ENCODE data around the gene SPEG.

The SPEG gene

GRCh38 chr2:219477179-219477578 is 42.5 kb downstream of the SPEG start:
- peaks cover 7% of the 10 kb centered on the region; the same call in 1 of the 2 replicates for H3K36me3 ChIP-seq (ENCODE audit: insufficient read depth, low read depth, low read length)
- H3K4me3 ChIP-seq (ENCODE audit: low read length): peak overlapping the region; percentile 72; the same call in 1 of the 2 replicates
- H3K9me3 ChIP-seq (ENCODE audit: insufficient read depth, low read depth, low read length): no peaks in the 10 kb centered on the region
- H3K27me3 ChIP-seq (ENCODE audit: insufficient read depth, low read length): peaks cover 10% of the 10 kb centered on the region
- peaks cover 4% of the 10 kb centered on the region; the same call in 1 of the 2 replicates for H3K4me1 ChIP-seq (ENCODE audit: insufficient read depth, low read length)
- no peak overlapping the region for H3K9ac ChIP-seq (ENCODE audit: low read depth, low read length)
- no peak overlapping the region for H3K27ac ChIP-seq (ENCODE audit: low read length)

- Histone ChIP-seq H3K4me3 (ENCODE audit: low read length) (no peak overlapping the region), H3K9me3 (ENCODE audit: insufficient read depth, low read depth, low read length) (no peaks in the 10 kb centered on the region), H3K4me1 (ENCODE audit: insufficient read depth, low read length) (peaks cover 4% of the 10 kb centered on the region; the same call in 1 of the 2 replicates), H3K36me3 (ENCODE audit: insufficient read depth, low read depth, low read length) (peaks cover 7% of the 10 kb centered on the region; the same call in 1 of the 2 replicates), H3K9ac (ENCODE audit: low read depth, low read length) (no peak overlapping the region), H3K27me3 (ENCODE audit: insufficient read depth, low read length) (peaks cover 16% of the 10 kb centered on the region), H3K27ac (ENCODE audit: low read length) (no peak overlapping the region)
Measured at GRCh38 chr2:219477815-219478214, 43.2 kb downstream of the SPEG start.

- Histone ChIP-seq H3K9ac (ENCODE audit: low read depth, low read length) (no peak overlapping the region), H3K27ac (ENCODE audit: low read length) (no peak overlapping the region), H3K27me3 (ENCODE audit: insufficient read depth, low read length) (peaks cover 27% of the 10 kb centered on the region), H3K9me3 (ENCODE audit: insufficient read depth, low read depth, low read length) (no peaks in the 10 kb centered on the region), H3K36me3 (ENCODE audit: insufficient read depth, low read depth, low read length) (peaks cover 7% of the 10 kb centered on the region; the same call in 1 of the 2 replicates), H3K4me1 (ENCODE audit: insufficient read depth, low read length) (peaks cover 4% of the 10 kb centered on the region; the same call in 1 of the 2 replicates), H3K4me3 (ENCODE audit: low read length) (no peak overlapping the region)
Measured at GRCh38 chr2:219478916-219479315, 44.3 kb downstream of the SPEG start.

GRCh38 chr2:219480004-219480403 is 45.4 kb downstream of the SPEG start:
- no peaks in the 10 kb centered on the region for H3K9me3 ChIP-seq (ENCODE audit: insufficient read depth, low read depth, low read length)
- H3K27ac ChIP-seq (ENCODE audit: low read length): no peak overlapping the region
- no peak overlapping the region for H3K4me3 ChIP-seq (ENCODE audit: low read length)
- H3K4me1 ChIP-seq (ENCODE audit: insufficient read depth, low read length): peaks cover 4% of the 10 kb centered on the region; the same call in 1 of the 2 replicates
- peaks cover 7% of the 10 kb centered on the region; the same call in 1 of the 2 replicates for H3K36me3 ChIP-seq (ENCODE audit: insufficient read depth, low read depth, low read length)
- no peak overlapping the region for H3K9ac ChIP-seq (ENCODE audit: low read depth, low read length)
- H3K27me3 ChIP-seq (ENCODE audit: insufficient read depth, low read length): peaks cover 38% of the 10 kb centered on the region

- no peak overlapping the region for H3K27ac ChIP-seq (ENCODE audit: low read length)
- H3K36me3 ChIP-seq (ENCODE audit: insufficient read depth, low read depth, low read length): peaks cover 7% of the 10 kb centered on the region; the same call in 1 of the 2 replicates
- no peaks in the 10 kb centered on the region for H3K9me3 ChIP-seq (ENCODE audit: insufficient read depth, low read depth, low read length)
- no peak overlapping the region for H3K4me3 ChIP-seq (ENCODE audit: low read length)
- H3K27me3 ChIP-seq (ENCODE audit: insufficient read depth, low read length): peaks cover 67% of the 10 kb centered on the region
- H3K9ac ChIP-seq (ENCODE audit: low read depth, low read length): no peak overlapping the region
- H3K4me1 ChIP-seq (ENCODE audit: insufficient read depth, low read length): peaks cover 16% of the 10 kb centered on the region
Measured at GRCh38 chr2:219482674-219483405, 48.2 kb downstream of the SPEG start.

GRCh38 chr2:219483451-219484342 is 49.1 kb downstream of the SPEG start:
- Histone ChIP-seq H3K4me3 (ENCODE audit: low read length) (peak overlapping the region; percentile 50; the same call in 1 of the 2 replicates), H3K4me1 (ENCODE audit: insufficient read depth, low read length) (peaks cover 16% of the 10 kb centered on the region), H3K9ac (ENCODE audit: low read depth, low read length) (no peak overlapping the region), H3K27me3 (ENCODE audit: insufficient read depth, low read length) (peaks cover 73% of the 10 kb centered on the region), H3K36me3 (ENCODE audit: insufficient read depth, low read depth, low read length) (peaks cover 7% of the 10 kb centered on the region; the same call in 1 of the 2 replicates), H3K27ac (ENCODE audit: low read length) (no peak overlapping the region), H3K9me3 (ENCODE audit: insufficient read depth, low read depth, low read length) (no peaks in the 10 kb centered on the region)

GRCh38 chr2:219484343-219485200 is 49.9 kb downstream of the SPEG start:
- peaks cover 16% of the 10 kb centered on the region for H3K4me1 ChIP-seq (ENCODE audit: insufficient read depth, low read length)
- no peak overlapping the region for H3K9ac ChIP-seq (ENCODE audit: low read depth, low read length)
- peak overlapping the region; percentile 50; the same call in 1 of the 2 replicates for H3K4me3 ChIP-seq (ENCODE audit: low read length)
- H3K9me3 ChIP-seq (ENCODE audit: insufficient read depth, low read depth, low read length): no peaks in the 10 kb centered on the region
- no peak overlapping the region for H3K27ac ChIP-seq (ENCODE audit: low read length)
- peaks cover 7% of the 10 kb centered on the region; the same call in 1 of the 2 replicates for H3K36me3 ChIP-seq (ENCODE audit: insufficient read depth, low read depth, low read length)
- H3K27me3 ChIP-seq (ENCODE audit: insufficient read depth, low read length): peaks cover 73% of the 10 kb centered on the region

- Histone ChIP-seq H3K27me3 (ENCODE audit: insufficient read depth, low read length) (peaks cover 73% of the 10 kb centered on the region), H3K36me3 (ENCODE audit: insufficient read depth, low read depth, low read length) (peaks cover 7% of the 10 kb centered on the region; the same call in 1 of the 2 replicates), H3K9ac (ENCODE audit: low read depth, low read length) (no peak overlapping the region), H3K4me3 (ENCODE audit: low read length) (peak overlapping the region; percentile 50; the same call in 1 of the 2 replicates), H3K4me1 (ENCODE audit: insufficient read depth, low read length) (peaks cover 16% of the 10 kb centered on the region), H3K27ac (ENCODE audit: low read length) (no peak overlapping the region), H3K9me3 (ENCODE audit: insufficient read depth, low read depth, low read length) (no peaks in the 10 kb centered on the region)
Measured at GRCh38 chr2:219485201-219485580, 50.5 kb downstream of the SPEG start.

GRCh38 chr2:219486380-219486959 is 51.8 kb downstream of the SPEG start:
- Histone ChIP-seq H3K36me3 (ENCODE audit: insufficient read depth, low read depth, low read length) (peaks cover 4% of the 10 kb centered on the region; the same call in 1 of the 2 replicates), H3K9ac (ENCODE audit: low read depth, low read length) (no peak overlapping the region), H3K27ac (ENCODE audit: low read length) (no peak overlapping the region), H3K4me3 (ENCODE audit: low read length) (peak overlapping the region; percentile 22; the same call in 1 of the 2 replicates), H3K4me1 (ENCODE audit: insufficient read depth, low read length) (peaks cover 16% of the 10 kb centered on the region), H3K27me3 (ENCODE audit: insufficient read depth, low read length) (peaks cover 73% of the 10 kb centered on the region), H3K9me3 (ENCODE audit: insufficient read depth, low read depth, low read length) (no peaks in the 10 kb centered on the region)

GRCh38 chr2:219488149-219488843 is 53.7 kb downstream of the SPEG start:
- Histone ChIP-seq H3K4me1 (ENCODE audit: insufficient read depth, low read length) (peaks cover 18% of the 10 kb centered on the region), H3K9ac (ENCODE audit: low read depth, low read length) (no peak overlapping the region), H3K27me3 (ENCODE audit: insufficient read depth, low read length) (peaks cover 63% of the 10 kb centered on the region), H3K4me3 (ENCODE audit: low read length) (no peak overlapping the region), H3K27ac (ENCODE audit: low read length) (no peak overlapping the region), H3K36me3 (ENCODE audit: insufficient read depth, low read depth, low read length) (no peaks in the 10 kb centered on the region), H3K9me3 (ENCODE audit: insufficient read depth, low read depth, low read length) (no peaks in the 10 kb centered on the region)

Measured in iPS-20b (cell line).